Renal pelvis (tissue), 4 donors: ENCODE results near the gene KCNC1. TPM values are rescaled to one million over a fixed set of nuclear protein-coding genes. Genes with fewer than 3 reads are reported as not detected.

Experiments
- DNase-seq: peaks from one replicate; pipeline ENCODE4 v3.0.0-alpha.2; 2013
- polyA plus RNA-seq, 3 donors: library from polyadenylated mRNA; unstranded; fragments of 120-200 nt; gene quantifications; one replicate each; pipeline ENCODE4 v1.2.1, GENCODE V29; 2013; ENCODE audit not compliant: insufficient read length in 3 of 3

Gene KCNC1
- polyA plus RNA-seq, 3 donors = 1.1 to 1.8 (median 1.7) TPM

DNA sequence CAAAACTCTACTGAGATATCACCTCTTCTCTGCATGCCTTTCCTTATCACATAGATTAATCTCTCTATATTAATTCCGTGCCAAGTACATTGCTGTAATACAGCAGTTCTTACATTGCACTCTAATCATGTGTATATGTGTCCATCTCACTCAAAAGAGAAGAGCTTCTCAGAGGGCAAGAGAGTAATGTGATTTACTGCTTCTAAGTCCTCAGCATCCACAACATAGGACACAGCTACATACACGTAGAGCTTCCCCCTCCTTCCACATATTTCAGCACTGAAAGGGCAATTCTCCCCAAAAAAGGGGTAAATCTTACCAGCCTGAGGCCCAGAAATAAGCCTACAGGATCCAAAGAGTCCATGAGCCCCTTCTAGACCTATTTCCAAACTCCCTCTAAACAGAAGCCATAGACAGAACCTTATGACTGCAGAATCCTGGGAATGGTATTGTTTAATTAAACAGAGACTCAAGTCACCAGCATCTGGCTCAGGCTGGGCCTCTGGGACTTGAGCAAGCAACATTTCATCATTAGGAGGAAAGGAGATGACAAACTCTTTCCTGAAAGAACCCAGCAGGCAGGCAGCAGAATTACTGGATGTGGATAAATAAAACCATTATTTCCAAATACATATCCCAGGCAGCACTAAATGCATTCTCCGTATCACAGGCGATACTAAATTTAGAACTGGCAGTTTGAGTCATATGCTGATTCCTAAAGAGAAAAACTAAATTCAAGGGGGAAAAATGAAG lies 87.2 kb downstream of the KCNC1 start:
- peak; percentile 42 for DNase-seq

DNA sequence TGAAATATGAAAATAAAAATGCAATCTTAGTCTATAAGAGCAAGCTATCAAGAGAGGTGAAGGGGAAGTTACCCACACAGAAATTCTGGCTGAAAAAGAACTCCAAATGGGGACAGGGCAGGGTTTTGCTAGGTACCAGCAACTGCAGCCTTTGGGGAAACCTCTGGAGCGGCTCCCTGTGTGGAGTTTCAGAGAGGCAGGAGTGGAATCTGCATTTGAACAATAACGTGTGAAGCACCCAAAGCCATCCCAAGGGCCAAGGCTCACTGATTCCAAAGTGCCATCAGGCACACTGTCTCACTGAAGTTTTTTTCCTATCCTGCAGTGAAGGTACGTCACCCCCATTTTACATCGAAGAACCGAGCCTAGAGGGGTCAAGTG lies 87.8 kb downstream of the KCNC1 start:
- DNase-seq = no peak

DNA sequence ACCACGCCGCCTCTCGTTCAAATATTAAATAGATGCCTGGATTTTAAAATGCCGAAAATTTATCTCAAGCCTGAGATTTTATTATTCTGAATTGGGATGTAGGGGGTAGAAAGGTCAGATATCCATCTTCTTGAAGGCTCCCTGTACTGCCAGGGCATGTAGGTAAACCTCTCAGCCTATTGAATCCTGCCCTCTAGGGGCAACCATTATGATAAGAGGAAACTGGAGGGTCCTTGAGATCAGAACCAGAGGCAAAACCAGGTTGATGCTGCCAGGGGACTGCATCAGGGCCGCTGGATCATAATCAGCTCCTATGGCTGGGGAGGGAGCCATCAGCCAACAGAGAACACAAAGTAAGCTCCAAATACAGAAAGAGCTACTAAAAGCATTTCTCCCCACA lies 92.4 kb downstream of the KCNC1 start:
- no peak for DNase-seq

DNA sequence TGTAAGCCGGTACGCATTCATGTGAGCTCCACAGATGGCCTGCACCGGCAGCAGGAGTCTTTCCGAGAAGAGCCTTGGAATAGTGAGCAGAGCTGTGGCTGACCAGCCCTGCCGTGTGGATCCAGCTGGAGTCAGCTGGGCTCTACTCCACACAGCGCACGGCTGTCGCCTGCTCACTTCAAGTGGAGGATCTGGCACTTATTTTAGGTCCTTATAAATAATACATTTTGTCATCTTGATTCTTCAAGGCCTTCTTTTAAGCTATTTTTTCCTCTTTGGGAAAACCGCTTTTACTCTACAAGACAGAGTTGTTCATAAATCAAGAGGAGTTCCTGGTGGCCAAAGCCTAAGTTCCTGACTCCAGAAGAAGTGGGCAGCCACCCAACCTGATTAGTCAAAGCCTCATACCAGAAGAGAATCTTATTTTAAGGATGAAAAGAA lies 93.8 kb downstream of the KCNC1 start:
- peak; percentile 70 for DNase-seq

DNA sequence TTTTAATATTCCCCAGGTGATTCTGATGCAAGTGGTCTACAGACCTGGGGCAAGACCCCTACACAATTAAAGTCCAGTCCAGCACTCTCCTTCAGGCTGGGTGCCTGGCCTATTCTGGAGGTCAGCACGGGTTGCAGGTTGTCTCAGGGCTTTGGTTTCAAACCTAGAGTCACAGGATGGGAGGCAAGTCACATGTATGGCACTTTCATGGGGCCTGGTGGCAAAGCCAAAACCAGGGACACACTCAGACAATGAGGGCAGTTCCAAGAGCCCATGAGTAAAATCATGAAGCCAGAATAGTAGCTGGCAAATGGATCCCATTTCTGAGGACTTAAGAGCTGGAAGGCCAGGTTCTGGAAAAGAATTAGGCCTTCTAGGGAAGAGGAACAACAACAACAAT lies 96.6 kb downstream of the KCNC1 start:
- DNase-seq = no peak

DNA sequence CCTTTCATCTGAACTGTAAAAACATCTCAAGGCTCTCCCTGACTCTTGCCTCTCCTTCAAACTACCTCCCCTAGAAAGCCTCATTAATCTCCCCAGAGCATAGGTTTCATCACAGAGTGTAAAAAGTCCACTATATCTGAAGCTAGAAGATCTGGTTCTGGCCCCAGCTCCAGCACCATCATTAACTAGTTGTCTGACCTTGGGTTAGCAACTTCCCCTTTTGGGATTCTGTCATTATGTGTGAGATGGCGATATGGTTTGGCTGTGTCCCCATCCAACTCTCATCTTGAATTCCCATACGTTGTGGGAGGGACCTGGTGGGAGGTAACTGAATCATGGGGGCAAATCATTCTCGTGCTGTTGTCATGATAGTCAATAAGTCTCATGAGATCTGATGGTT lies 97.3 kb downstream of the KCNC1 start:
- DNase-seq = no peak

Other genes starting within 250 kb of the KCNC1 start
- gene USH1C, start 190.4 kb upstream of the KCNC1 start, polyA plus RNA-seq = 100 to 1,000 TPM in 1 of 3 donors, 10 to 100 TPM in 2; 68.8 to 100 (median 90.2) TPM
- under 1 TPM; 0.13 to 0.66 (median 0.59) TPM for gene OTOG, start 187.5 kb upstream of the KCNC1 start, polyA plus RNA-seq
- under 1 TPM in 1 of 3 donors, not detected in 2; 0.04 TPM for gene MYOD1, start 15.2 kb upstream of the KCNC1 start, polyA plus RNA-seq